Tibial nerve (tissue), 4 donors: ENCODE data around the gene PHF20.

Experiments used
- CTCF ChIP-seq, 5 experiments: fragments of 200-600 bp in 3 of 5; fragments of 450-650 bp in 2 of 5; sonication (generic) in 3 of 5; IDR thresholded peaks; one replicate each; pipeline ENCODE4 v1.5.1; 2016 to 2019; ENCODE audit warnings: antibody characterized with exemption in 5 of 5, mild to moderate bottlenecking in 3 of 5, moderate library complexity in 2 of 5
- EP300 ChIP-seq, 2 donors: sonication (generic); formaldehyde crosslinking; IDR thresholded peaks; one replicate each; pipeline ENCODE4 v1.6.1; 2017; ENCODE audit warnings: antibody characterized with exemption in 2 of 2, mild to moderate bottlenecking in 1 of 2

DNA sequence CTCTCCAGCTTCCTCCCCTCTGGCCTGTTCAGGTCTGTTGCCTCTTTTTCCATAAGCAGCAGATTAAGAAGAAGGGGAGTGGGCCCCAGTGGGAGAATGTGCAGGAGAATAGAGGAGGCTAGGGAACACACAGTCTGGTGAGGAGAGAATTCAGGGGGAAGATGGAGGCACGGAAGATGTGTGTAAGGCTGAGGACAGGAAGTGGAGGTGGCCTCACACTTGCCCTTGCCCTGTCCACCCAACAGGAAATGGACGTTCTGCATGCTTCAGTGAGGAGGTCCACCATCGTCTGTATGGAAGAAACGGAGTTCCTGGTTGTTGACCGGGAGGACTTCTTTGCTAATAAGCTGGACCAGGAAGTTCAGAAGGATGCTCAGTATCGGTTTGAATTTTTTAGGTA, 212.6 kb downstream of the PHF20 start:
- TF ChIP-seq EP300 (IDR thresholded peaks at IDR 0.05) (no peak), CTCF (IDR thresholded peaks at IDR 0.05) (no peak)
